ENCODE measurements around the gene MXI1. TPM values are rescaled to one million over a fixed set of nuclear protein-coding genes. Genes with fewer than 3 reads are reported as not detected.

MXI1 gene
- total and polyA plus RNA-seq, 4 donors, result 11.2 to 55.8 (median 18.7) TPM

- 97 to 100% methylated on average over 2 of the region's 2 CpGs for WGBS, 2 donors
- Histone ChIP-seq H3K9me3 (ENCODE audit: control insufficient read depth in 4 of 4, insufficient read depth in 3 of 4, low read length in 3 of 4) (peaks cover 0 to 1% (median 0%) of the 10 kb centered on the region in 4 donors), H3K36me3 (ENCODE audit: control insufficient read depth in 4 of 4, insufficient read depth in 4 of 4, low read length in 4 of 4) (peaks cover 1 to 14% (median 8%) of the 10 kb centered on the region in 4 donors), H3K27ac (ENCODE audit: low read depth in 1 of 2, low read length in 1 of 2) (no peak overlapping the region), H3K4me3 (no peak overlapping the region), H3K27me3 (ENCODE audit: control insufficient read depth in 3 of 3, insufficient read depth in 3 of 3, low read length in 2 of 3) (no peaks in the 10 kb centered on the region), H3K9ac (ENCODE audit: insufficient read depth in 1 of 2, low read length in 2 of 2) (no peak overlapping the region), H3K4me1 (ENCODE audit: control insufficient read depth in 5 of 5, insufficient read depth in 5 of 5, low read length in 5 of 5) (peaks cover 0 to 9% (median 0%) of the 10 kb centered on the region in 5 donors)
- DNase-seq (no peak), ATAC-seq (ENCODE audit: insufficient read depth, low FRiP score) (no peak)
- TF ChIP-seq, protein P1, sequence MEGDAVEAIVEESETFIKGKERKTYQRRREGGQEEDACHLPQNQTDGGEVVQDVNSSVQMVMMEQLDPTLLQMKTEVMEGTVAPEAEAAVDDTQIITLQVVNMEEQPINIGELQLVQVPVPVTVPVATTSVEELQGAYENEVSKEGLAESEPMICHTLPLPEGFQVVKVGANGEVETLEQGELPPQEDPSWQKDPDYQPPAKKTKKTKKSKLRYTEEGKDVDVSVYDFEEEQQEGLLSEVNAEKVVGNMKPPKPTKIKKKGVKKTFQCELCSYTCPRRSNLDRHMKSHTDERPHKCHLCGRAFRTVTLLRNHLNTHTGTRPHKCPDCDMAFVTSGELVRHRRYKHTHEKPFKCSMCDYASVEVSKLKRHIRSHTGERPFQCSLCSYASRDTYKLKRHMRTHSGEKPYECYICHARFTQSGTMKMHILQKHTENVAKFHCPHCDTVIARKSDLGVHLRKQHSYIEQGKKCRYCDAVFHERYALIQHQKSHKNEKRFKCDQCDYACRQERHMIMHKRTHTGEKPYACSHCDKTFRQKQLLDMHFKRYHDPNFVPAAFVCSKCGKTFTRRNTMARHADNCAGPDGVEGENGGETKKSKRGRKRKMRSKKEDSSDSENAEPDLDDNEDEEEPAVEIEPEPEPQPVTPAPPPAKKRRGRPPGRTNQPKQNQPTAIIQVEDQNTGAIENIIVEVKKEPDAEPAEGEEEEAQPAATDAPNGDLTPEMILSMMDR (IDR thresholded peaks at IDR 0.05; ENCODE audit: control extremely low read depth, extremely low read depth), result no peak
Observed at GRCh38 chr10:110237894-110238480, 30.6 kb downstream of the MXI1 start.

GRCh38 chr10:110239892-110240291 lies 32.5 kb downstream of the MXI1 start:
- Histone ChIP-seq H3K4me3 (no peak overlapping the region), H3K27me3 (ENCODE audit: control insufficient read depth in 3 of 3, insufficient read depth in 3 of 3, low read length in 2 of 3) (no peaks in the 10 kb centered on the region)

DNA sequence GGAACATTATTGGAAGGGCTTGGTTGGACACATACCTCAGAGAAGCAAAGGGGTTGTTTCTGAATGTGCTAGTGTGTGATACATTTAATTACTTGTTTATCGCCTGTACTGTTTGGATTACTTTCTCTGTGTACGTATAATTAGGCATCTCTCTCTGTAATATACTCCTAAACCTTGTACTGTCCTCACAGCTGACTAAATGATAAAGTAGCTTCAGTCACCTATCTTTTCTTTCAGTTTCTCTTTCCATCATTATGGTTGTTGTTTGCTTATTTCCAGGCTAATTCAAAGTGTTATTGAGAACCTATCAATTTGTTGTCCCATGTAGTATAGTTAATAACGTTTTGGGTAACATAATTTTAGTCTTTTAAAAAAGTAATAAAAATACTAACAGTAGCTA lies 34.0 kb downstream of the MXI1 start:
- TF ChIP-seq, protein P1 (IDR thresholded peaks at IDR 0.05; ENCODE audit: control extremely low read depth, extremely low read depth), result no peak
- peaks cover 0 to 1% (median 0%) of the 10 kb centered on the region in 4 donors for H3K9me3 ChIP-seq (ENCODE audit: control insufficient read depth in 4 of 4, insufficient read depth in 3 of 4, low read length in 3 of 4)
- ATAC-seq (ENCODE audit: insufficient read depth, low FRiP score), result no peak
- peaks cover 0 to 2% (median 0%) of the 10 kb centered on the region in 5 donors for H3K4me1 ChIP-seq (ENCODE audit: control insufficient read depth in 5 of 5, insufficient read depth in 5 of 5, low read length in 5 of 5)
- peaks cover 4 to 22% (median 13%) of the 10 kb centered on the region in 4 donors for H3K36me3 ChIP-seq (ENCODE audit: control insufficient read depth in 4 of 4, insufficient read depth in 4 of 4, low read length in 4 of 4)
- H3K27me3 ChIP-seq (ENCODE audit: control insufficient read depth in 3 of 3, insufficient read depth in 3 of 3, low read length in 2 of 3), result no peaks in the 10 kb centered on the region
- no peak overlapping the region for H3K9ac ChIP-seq (ENCODE audit: insufficient read depth in 1 of 2, low read length in 2 of 2)
- no peak overlapping the region for H3K4me3 ChIP-seq
- no peak overlapping the region for H3K27ac ChIP-seq (ENCODE audit: low read depth in 1 of 2, low read length in 1 of 2)
- 73 to 75% methylated on average over 3 of the region's 3 CpGs for WGBS, 2 donors
- no peak for DNase-seq

More at GRCh38 chr10:110239892-110240291, 32.5 kb downstream of the MXI1 start:
- peaks cover 0 to 1% (median 0%) of the 10 kb centered on the region in 4 donors for H3K9me3 ChIP-seq (ENCODE audit: control insufficient read depth in 4 of 4, insufficient read depth in 3 of 4, low read length in 3 of 4)
- no peak overlapping the region for H3K9ac ChIP-seq (ENCODE audit: insufficient read depth in 1 of 2, low read length in 2 of 2)
- DNase-seq (no peak), ATAC-seq (ENCODE audit: insufficient read depth, low FRiP score) (no peak)
- no peaks in the 10 kb centered on the region for H3K4me1 ChIP-seq (ENCODE audit: control insufficient read depth in 5 of 5, insufficient read depth in 5 of 5, low read length in 5 of 5)
- peaks cover 1 to 16% (median 8%) of the 10 kb centered on the region in 4 donors for H3K36me3 ChIP-seq (ENCODE audit: control insufficient read depth in 4 of 4, insufficient read depth in 4 of 4, low read length in 4 of 4)
- no peak overlapping the region for H3K27ac ChIP-seq (ENCODE audit: low read depth in 1 of 2, low read length in 1 of 2)
- TF ChIP-seq, protein P1 (IDR thresholded peaks at IDR 0.05; ENCODE audit: control extremely low read depth, extremely low read depth), result no peak

Data from lung (tissue), 12 donors.